ENCODE measurements around the gene CALML3. TPM values are rescaled to one million over a fixed set of nuclear protein-coding genes. Genes with fewer than 3 reads are reported as not detected.

The CALML3 gene
- total and polyA plus RNA-seq, 2 donors (not counting 3 experiments of a cell fraction or from before 2014, with no cell fraction given), result not detected

- TF ChIP-seq POLR2AphosphoS5 (IDR thresholded peaks at IDR 0.05; ENCODE audit: insufficient read depth, low read depth, low read length) (no peak), POLR2A (IDR thresholded peaks at IDR 0.05; ENCODE audit: low read depth, low read length) (no peak), EZH2 (IDR thresholded peaks at IDR 0.05; ENCODE audit: borderline replicate concordance, low read depth, low read length, severe bottlenecking) (no peak)
- no peak overlapping the region for H3K4me3 ChIP-seq (replicated peaks in 1 of 3; ENCODE audit: insufficient read depth in 1 of 3, low read depth in 1 of 3, low read length in 3 of 3)
- no peaks in the 10 kb centered on the region for H3K36me3 ChIP-seq (ENCODE audit: control insufficient read depth in 2 of 2, extremely low read depth in 1 of 2, insufficient read depth in 2 of 2, low read length in 2 of 2)
- H3K9me3 ChIP-seq (replicated peaks; ENCODE audit: control insufficient read depth, insufficient read depth, low read length), result no peaks in the 10 kb centered on the region
- ChIA-PET POLR2A (no interaction called here), CTCF (no interaction called here)
- intact Hi-C loops (cut with micrococcal nuclease) (no loop called here), dilution Hi-C loops (cut with MboI; ENCODE audit: extremely low pct_ligation_motif_present, low sequenced_read_pairs) (no loop called here)
- no peaks in the 10 kb centered on the region for H3K9me1 ChIP-seq (replicated peaks; ENCODE audit: control insufficient read depth, extremely low read depth, insufficient read depth, low read length)
- no peaks in the 10 kb centered on the region for H3K4me1 ChIP-seq (ENCODE audit: control insufficient read depth, extremely low read depth, insufficient read depth, low read length)
- no peak for DNase-seq (ENCODE audit: low read depth, low spot score)
- H3K27ac ChIP-seq (ENCODE audit: insufficient read depth, low read depth, low read length), result no peak overlapping the region
- no TSS peak for BruUV-seq (replicated peaks)
- no peak overlapping the region for H2AFZ ChIP-seq (ENCODE audit: low read depth, low read length)
- H4K20me1 ChIP-seq (replicated peaks; ENCODE audit: control insufficient read depth, extremely low read depth, insufficient read depth, low read length), result no peaks in the 10 kb centered on the region
- no peaks in the 10 kb centered on the region for H3K79me2 ChIP-seq (ENCODE audit: control insufficient read depth, insufficient read depth, low read length)
- no peaks in the 10 kb centered on the region for H3K27me3 ChIP-seq (ENCODE audit: control insufficient read depth in 2 of 2, insufficient read depth in 2 of 2, low read length in 2 of 2)
- no peak overlapping the region for H3K9ac ChIP-seq (replicated peaks; ENCODE audit: extremely low read depth, insufficient read depth, low read length)
- H3K4me2 ChIP-seq (ENCODE audit: insufficient read depth, low read length), result no peak overlapping the region
- no peak for FAIRE-seq
Observed at GRCh38 chr10:5568984-5569383, 44.2 kb downstream of the CALML3 start.

DNA sequence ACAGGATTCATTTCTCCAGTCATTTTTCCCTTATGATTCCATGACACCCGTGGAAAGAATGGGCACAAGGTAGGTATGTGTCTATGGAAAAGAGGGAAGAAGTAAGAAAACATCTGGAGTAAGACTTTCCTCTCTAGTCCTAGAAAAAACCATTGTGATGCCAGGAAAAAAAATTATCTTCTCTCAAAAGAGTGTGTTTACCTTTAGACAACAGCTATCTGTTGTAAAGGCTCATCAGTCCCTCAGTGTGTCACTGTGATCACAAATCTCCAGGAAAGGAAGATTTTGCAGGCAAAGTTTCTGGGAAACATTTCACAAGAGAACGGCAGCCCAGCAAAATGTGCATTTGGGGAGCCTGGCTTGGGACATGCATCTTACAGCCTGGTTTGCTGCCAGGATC, 44.8 kb downstream of the CALML3 start:
- no peak for DNase-seq (ENCODE audit: low read depth, low spot score)

More for the DNA sequence above, 44.8 kb downstream of the CALML3 start:
- POLR2A ChIA-PET, result no interaction called here
- H3K9ac ChIP-seq (replicated peaks; ENCODE audit: extremely low read depth, insufficient read depth, low read length), result no peak overlapping the region
- no peaks in the 10 kb centered on the region for H4K20me1 ChIP-seq (replicated peaks; ENCODE audit: control insufficient read depth, extremely low read depth, insufficient read depth, low read length)
- H3K27ac ChIP-seq (ENCODE audit: insufficient read depth, low read depth, low read length), result no peak overlapping the region
- no peaks in the 10 kb centered on the region for H3K36me3 ChIP-seq (ENCODE audit: control insufficient read depth in 2 of 2, extremely low read depth in 1 of 2, insufficient read depth in 2 of 2, low read length in 2 of 2)
- no peaks in the 10 kb centered on the region for H3K4me1 ChIP-seq (ENCODE audit: control insufficient read depth, extremely low read depth, insufficient read depth, low read length)
- H3K27me3 ChIP-seq (ENCODE audit: control insufficient read depth in 2 of 2, insufficient read depth in 2 of 2, low read length in 2 of 2), result no peaks in the 10 kb centered on the region
- TF ChIP-seq, protein P1, sequence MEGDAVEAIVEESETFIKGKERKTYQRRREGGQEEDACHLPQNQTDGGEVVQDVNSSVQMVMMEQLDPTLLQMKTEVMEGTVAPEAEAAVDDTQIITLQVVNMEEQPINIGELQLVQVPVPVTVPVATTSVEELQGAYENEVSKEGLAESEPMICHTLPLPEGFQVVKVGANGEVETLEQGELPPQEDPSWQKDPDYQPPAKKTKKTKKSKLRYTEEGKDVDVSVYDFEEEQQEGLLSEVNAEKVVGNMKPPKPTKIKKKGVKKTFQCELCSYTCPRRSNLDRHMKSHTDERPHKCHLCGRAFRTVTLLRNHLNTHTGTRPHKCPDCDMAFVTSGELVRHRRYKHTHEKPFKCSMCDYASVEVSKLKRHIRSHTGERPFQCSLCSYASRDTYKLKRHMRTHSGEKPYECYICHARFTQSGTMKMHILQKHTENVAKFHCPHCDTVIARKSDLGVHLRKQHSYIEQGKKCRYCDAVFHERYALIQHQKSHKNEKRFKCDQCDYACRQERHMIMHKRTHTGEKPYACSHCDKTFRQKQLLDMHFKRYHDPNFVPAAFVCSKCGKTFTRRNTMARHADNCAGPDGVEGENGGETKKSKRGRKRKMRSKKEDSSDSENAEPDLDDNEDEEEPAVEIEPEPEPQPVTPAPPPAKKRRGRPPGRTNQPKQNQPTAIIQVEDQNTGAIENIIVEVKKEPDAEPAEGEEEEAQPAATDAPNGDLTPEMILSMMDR (IDR thresholded peaks at IDR 0.05; ENCODE audit: extremely low read depth in 1 of 2, insufficient read depth in 1 of 2, low read depth in 1 of 2, low read length in 2 of 2), result no peak
- no peak for TF ChIP-seq MYC (IDR thresholded peaks at IDR 0.05; ENCODE audit: low read depth, low read length)
- TF ChIP-seq MAX (IDR thresholded peaks at IDR 0.05; ENCODE audit: insufficient read depth, insufficient read length), result no peak
- no peak for TF ChIP-seq FOS (IDR thresholded peaks at IDR 0.05; ENCODE audit: borderline replicate concordance, insufficient read depth, low read length)
- TF ChIP-seq POLR2AphosphoS5 (IDR thresholded peaks at IDR 0.05; ENCODE audit: insufficient read depth, low read depth, low read length), result no peak
- TF ChIP-seq GATA2 (IDR thresholded peaks at IDR 0.05; ENCODE audit: insufficient read depth, insufficient read length, low read depth, low read length), result no peak
- TF ChIP-seq POLR2A (IDR thresholded peaks at IDR 0.05; ENCODE audit: low read depth, low read length), result no peak
- no peak for TF ChIP-seq EZH2 (IDR thresholded peaks at IDR 0.05; ENCODE audit: borderline replicate concordance, low read depth, low read length, severe bottlenecking)
- no peak for TF ChIP-seq JUN (IDR thresholded peaks at IDR 0.05; ENCODE audit: borderline replicate concordance, insufficient read depth, insufficient read length, low read depth)
- H3K79me2 ChIP-seq (ENCODE audit: control insufficient read depth, insufficient read depth, low read length), result no peaks in the 10 kb centered on the region
- no peak overlapping the region for H3K4me3 ChIP-seq (replicated peaks in 1 of 3; ENCODE audit: insufficient read depth in 1 of 3, low read depth in 1 of 3, low read length in 3 of 3)
- intact Hi-C loops (cut with micrococcal nuclease), result no loop called here
- H3K4me2 ChIP-seq (ENCODE audit: insufficient read depth, low read length), result no peak overlapping the region
- no peak overlapping the region for H2AFZ ChIP-seq (ENCODE audit: low read depth, low read length)
- no peaks in the 10 kb centered on the region for H3K9me1 ChIP-seq (replicated peaks; ENCODE audit: control insufficient read depth, extremely low read depth, insufficient read depth, low read length)
- dilution Hi-C loops (cut with MboI; ENCODE audit: extremely low pct_ligation_motif_present, low sequenced_read_pairs), result no loop called here
- no peaks in the 10 kb centered on the region for H3K9me3 ChIP-seq (replicated peaks; ENCODE audit: control insufficient read depth, insufficient read depth, low read length)
- CTCF ChIA-PET, result interaction anchor here (1.3 kb wide), 1 partner anchor 128 kb away, joined by 4 read pairs; no protein-coding TSS in a partner anchor
- no TSS peak for BruUV-seq (replicated peaks)
- no peak for FAIRE-seq
